HepG2 (cell line): ENCODE measurements around the gene EFNA3. TPM values are rescaled to one million over a fixed set of nuclear protein-coding genes. Genes with fewer than 3 reads are reported as not detected.

Experiments used
- ATAC-seq: fragments of 200-7000 bp; cut with Tn5 transposase; 3 replicates; pipeline ENCODE4 v1.9.1; 2020; ENCODE audit warnings: mild to moderate bottlenecking, moderate library complexity
- BruUV-seq: library from RNA; stranded (reverse); fragments of 400-500 nt; replicated peaks from 2 replicates; lab custom pipeline; 2021; lab: Mats Ljungman, UMichigan
- CTCF ChIA-PET: fragments of 300-600 bp; formaldehyde crosslinking; extraction: SDS; loops from one replicate; lab custom pipeline; 2021; ENCODE audit warnings: low total read pairs, inconsistent platforms, low intra/inter-chr PET ratio; lab: Yijun Ruan, JAX
- POLR2A ChIA-PET: fragments of 350-600 bp; sonication (Branson Sonifier 250); formaldehyde crosslinking; loops from one replicate; lab custom pipeline; 2020; ENCODE audit warnings: antibody characterized with exemption, inconsistent platforms; lab: Yijun Ruan, JAX
- DNase-seq: peaks from one replicate; pipeline ENCODE4 v3.0.0-alpha.2; 2015; ENCODE audit warnings: low spot score
- FAIRE-seq: peaks from 3 replicates; lab custom pipeline; 2011; peaks lifted over from hg19 to GRCh38; lab: Jason Lieb, UNC
- H2AFZ ChIP-seq: one replicate; pipeline ENCODE4 v1.6.1; 2011; ENCODE audit warnings: low read length, inconsistent platforms
- H3K27ac ChIP-seq: fragments of 300-600 bp; 3 replicates; pipeline ENCODE4 v1.8.0; 2011; ENCODE audit warnings: mixed run types, mild to moderate bottlenecking, mixed read lengths, low read length, inconsistent platforms; ENCODE audit not compliant: insufficient read depth; ENCODE audit errors: extremely low read length
- H3K27me3 ChIP-seq, 2 experiments: fragments of 200-600 bp in 1 of 2; 2 replicates in 1 of 2; 3 replicates in 1 of 2; pipeline versions ENCODE4 v1.6.0 to v1.8.0; 2011; ENCODE audit warnings: low read length in 2 of 2, mild to moderate bottlenecking in 2 of 2, moderate library complexity in 2 of 2, inconsistent platforms in 1 of 2; ENCODE audit not compliant: insufficient read depth in 2 of 2, control insufficient read depth in 1 of 2
- H3K36me3 ChIP-seq, 2 experiments: fragments of 200-600 bp in 1 of 2; replicated peaks in 1 of 2; 2 replicates in 1 of 2; 3 replicates in 1 of 2; pipeline versions ENCODE4 v1.5.1 to v1.8.0; 2011; ENCODE audit warnings: low read length in 2 of 2, inconsistent platforms in 1 of 2; ENCODE audit not compliant: insufficient read depth in 2 of 2, control insufficient read depth in 1 of 2
- H3K4me1 ChIP-seq: 2 replicates; pipeline ENCODE4 v1.5.1; 2012; ENCODE audit warnings: low read length, inconsistent platforms; ENCODE audit not compliant: insufficient read depth
- H3K4me2 ChIP-seq: 2 replicates; pipeline ENCODE4 v1.6.0; 2011; ENCODE audit warnings: low read depth, low read length, inconsistent platforms
- H3K4me3 ChIP-seq, 3 experiments: fragments of 200-600 bp in 1 of 3; sonication (generic), shearing (Covaris generic) in 1 of 3; replicated peaks in 1 of 3; 2 replicates each; pipeline ENCODE4 v1.5.1; 2011 to 2016; ENCODE audit warnings: low read length in 3 of 3, inconsistent platforms in 2 of 3, low read depth in 2 of 3, mild to moderate bottlenecking in 2 of 3, control low read depth in 1 of 3, mixed read lengths in 1 of 3; ENCODE audit not compliant: insufficient read depth in 1 of 3
- H3K79me2 ChIP-seq: one replicate; pipeline ENCODE4 v1.6.1; 2011; ENCODE audit warnings: low read length, inconsistent platforms; ENCODE audit not compliant: insufficient read depth
- H3K9ac ChIP-seq: 2 replicates; pipeline ENCODE4 v1.6.0; 2011; ENCODE audit warnings: mild to moderate bottlenecking, low read depth, low read length, inconsistent platforms; ENCODE audit not compliant: insufficient read depth
- H3K9me3 ChIP-seq: 2 replicates; pipeline ENCODE4 v1.5.1; 2012; ENCODE audit warnings: mild to moderate bottlenecking, low read length
- H4K20me1 ChIP-seq: 2 replicates; pipeline ENCODE4 v1.6.0; 2011; ENCODE audit warnings: inconsistent platforms, mild to moderate bottlenecking, low read length, moderate library complexity; ENCODE audit not compliant: insufficient read depth
- ARNT2 ChIP-seq: sonication (generic); formaldehyde crosslinking; IDR thresholded peaks from 2 replicates; pipeline ENCODE4 v1.8.0; 2022; ENCODE audit warnings: mild to moderate bottlenecking, low read depth, missing genetic modification reagents, moderate library complexity
- CREB3 ChIP-seq: sonication (generic); formaldehyde crosslinking; IDR thresholded peaks from 2 replicates; pipeline ENCODE4 v1.5.0; 2020; ENCODE audit warnings: missing genetic modification reagents
- HDAC1 ChIP-seq: sonication (generic); formaldehyde crosslinking; IDR thresholded peaks from 2 replicates; pipeline ENCODE4 v1.5.1; 2020; ENCODE audit warnings: mild to moderate bottlenecking, missing genetic modification reagents
- KDM1A ChIP-seq: IDR thresholded peaks from 2 replicates; pipeline ENCODE4 v1.6.1; 2016; ENCODE audit warnings: missing compliant biosample characterization
- KDM4B ChIP-seq: sonication (generic); formaldehyde crosslinking; IDR thresholded peaks from 2 replicates; pipeline ENCODE4 v1.4.0; 2020; ENCODE audit warnings: missing genetic modification reagents
- KDM5B ChIP-seq: sonication (generic); formaldehyde crosslinking; IDR thresholded peaks from 2 replicates; pipeline ENCODE4 v1.4.0; 2020; ENCODE audit warnings: missing genetic modification reagents, mild to moderate bottlenecking, borderline replicate concordance
- NFE2L1 ChIP-seq: sonication (generic); formaldehyde crosslinking; IDR thresholded peaks from 2 replicates; pipeline ENCODE4 v1.4.0; 2020; ENCODE audit warnings: missing genetic modification reagents, mild to moderate bottlenecking, borderline replicate concordance
- POLR2AphosphoS5 ChIP-seq: IDR thresholded peaks from 2 replicates; pipeline ENCODE4 v1.6.1; 2012; ENCODE audit warnings: low read depth, low read length
- PPARG ChIP-seq: conservative IDR thresholded peaks from 2 replicates; pipeline ENCODE4 v1.6.1; 2016; ENCODE audit warnings: missing biosample characterization, missing genetic modification reagents
- RAD21 ChIP-seq: fragments of 450-650 bp; formaldehyde crosslinking; IDR thresholded peaks from 2 replicates; pipeline ENCODE4 v1.5.0; 2020; ENCODE audit warnings: mild to moderate bottlenecking
- RCOR2 ChIP-seq: IDR thresholded peaks from 2 replicates; pipeline ENCODE4 v1.6.1; 2016; ENCODE audit warnings: missing biosample characterization, missing genetic modification reagents
- SOX13 ChIP-seq, 3 experiments: fragments of 450-650 bp in 1 of 3; sonication (generic) in 1 of 3; formaldehyde crosslinking in 1 of 3; IDR thresholded peaks in 2 of 3; conservative IDR thresholded peaks in 1 of 3; 2 replicates each; pipeline versions ENCODE4 v1.5.0 to v1.6.1; 2016 to 2020; ENCODE audit warnings: antibody characterized with exemption in 1 of 3, mild to moderate bottlenecking in 1 of 3, missing compliant biosample characterization in 1 of 3, missing genetic modification reagents in 1 of 3, moderate library complexity in 1 of 3
- TEAD3 ChIP-seq: optimal IDR thresholded peaks from 2 replicates; pipeline ENCODE3; 2016; ENCODE audit warnings: borderline replicate concordance
- ZC3H4 ChIP-seq: sonication (generic); formaldehyde crosslinking; IDR thresholded peaks from 2 replicates; pipeline ENCODE4 v1.4.0; 2020; ENCODE audit warnings: missing genetic modification reagents, borderline replicate concordance
- ZFX ChIP-seq: sonication (generic); formaldehyde crosslinking; IDR thresholded peaks from 2 replicates; pipeline ENCODE4 v1.4.0; 2020; ENCODE audit warnings: mild to moderate bottlenecking, low read depth, missing genetic modification reagents, moderate library complexity
- ZFYVE20 ChIP-seq: sonication (generic); formaldehyde crosslinking; IDR thresholded peaks from 2 replicates; pipeline ENCODE4 v1.8.0; 2023; ENCODE audit warnings: low read depth, mild to moderate bottlenecking, moderate library complexity, missing genetic modification reagents, borderline replicate concordance
- ZNF503 ChIP-seq: sonication (generic); formaldehyde crosslinking; IDR thresholded peaks from 2 replicates; pipeline ENCODE4 v1.4.0; 2020; ENCODE audit warnings: missing genetic modification reagents
- WGBS: methylation state at CpG from one replicate; pipeline ENCODE4 v1.1.6; 2017; ENCODE audit warnings: low lambda C conversion rate; 5-methylcytosine and 5-hydroxymethylcytosine counted together
- in situ Hi-C: cut with HindIII; loops from 2 replicates; pipeline ENCODE4 v1.10.0; 2017; ENCODE audit warnings: low pct_unique_long_range_greater_than_20kb; ENCODE audit not compliant: extremely low pct_ligation_motif_present
- intact Hi-C: fragments of 100-400 bp; cut with micrococcal nuclease; formaldehyde crosslinking; loops from one replicate; pipeline ENCODE4 v1.10.0; 2022; ENCODE audit not compliant: unreplicated experiment
- polyA plus RNA-seq, 8 experiments: library from polyadenylated mRNA; depleted of rRNA in 3 of 8; stranded (reverse) in 7 of 8; unstranded in 1 of 8; fragments of >200 nt; fragmentation: Illumina TruSeq in 4 of 8; extraction: Trizol in 4 of 8; gene quantifications; 2 replicates each; pipeline versions ENCODE4 v1.2.1 to v1.2.3, GENCODE V29; 2011 to 2016; ENCODE audit warnings: low read depth in 4 of 8, missing spikeins in 1 of 8, mixed read lengths in 1 of 8; ENCODE audit not compliant: insufficient read depth in 1 of 8
- total RNA-seq, 5 experiments: library from RNA; depleted of rRNA; stranded (reverse); fragments of >200 nt; fragmentation: Illumina TruSeq; extraction: Trizol; gene quantifications; 2 replicates each; pipeline ENCODE4 v1.2.3, GENCODE V29; 2016; ENCODE audit warnings: low read depth in 1 of 5
- TF ChIP-seq, protein P1 (sequence below): sonication (generic); formaldehyde crosslinking; IDR thresholded peaks from 2 replicates; pipeline ENCODE4 v1.9.0; 2022; ENCODE audit warnings: low read depth, missing genetic modification reagents

The EFNA3 gene
- total and polyA plus RNA-seq, 2 of the 13 experiments (the other 11 are each of a cell fraction or from before 2014, with no cell fraction given), result 1.0 to 5.7 TPM

- H3K9me3 ChIP-seq, result no peaks in the 10 kb centered on the region
- peak overlapping the region; percentile 99 for H3K9ac ChIP-seq
- WGBS, result 0% methylated on average over 14 of the region's 17 CpGs
- peaks cover 7 to 28% of the 10 kb centered on the region in 2 experiments for H3K36me3 ChIP-seq
- H3K27me3 ChIP-seq, result no peaks in the 10 kb centered on the region; a peak in 1 of 5 replicates
- peak overlapping the region; percentile 96 to 99 (median 99) for H3K4me3 ChIP-seq
- H3K4me1 ChIP-seq, result peaks cover 54% of the 10 kb centered on the region
- ChIA-PET POLR2A (interaction anchor here (0.8 to 6.4 kb wide), 14 partner anchors 8 to 155 kb away, joined by 3 to 144 read pairs (median 13); partner anchors contain the start of genes CLK2, DPM3, KRTCAP2 and SLC50A1), CTCF (interaction anchor here (1.2 kb wide), 1 partner anchor 40 kb away, joined by 3 read pairs; no protein-coding TSS in a partner anchor)
- no peak for FAIRE-seq
- H3K27ac ChIP-seq, result peak overlapping the region; percentile 100
- H4K20me1 ChIP-seq, result peaks cover 38% of the 10 kb centered on the region
- peak overlapping the region; percentile 94 for H3K4me2 ChIP-seq
- DNase-seq, result no peak
- no TSS peak for BruUV-seq
- no peak overlapping the region for H2AFZ ChIP-seq
- intact Hi-C loops, result loop anchor here (1.0 to 5.0 kb wide), 5 partner anchors 7 to 954 kb away; partner anchors contain the start of genes MEX3A and SLC50A1
- in situ Hi-C loops, result loop anchor here (5.0 kb wide), 1 partner anchor 36 kb away; no protein-coding TSS in a partner anchor
- ATAC-seq, result no peak
- H3K79me2 ChIP-seq, result peaks cover 58% of the 10 kb centered on the region
- 0 out of 2 replicates have a peak, but pooled peaks have one; percentile 18 for TF ChIP-seq KDM4B (CRISPR knock-in tag)
- peak; percentile 19 for TF ChIP-seq TEAD3
- TF ChIP-seq ZFX, result peak; percentile 25
- TF ChIP-seq RAD21 (CRISPR knock-in tag), result peak; percentile 6; the same call in 1 of the 2 replicates
- no peak for TF ChIP-seq PPARG (CRISPR knock-in tag)
- 0 out of 2 replicates have a peak, but pooled peaks have one; percentile 8 for TF ChIP-seq ZNF503 (CRISPR knock-in tag)
- peak; percentile 26; the same call in 1 of the 2 replicates for TF ChIP-seq HDAC1 (CRISPR knock-in tag)
- TF ChIP-seq NFE2L1 (CRISPR knock-in tag), result no peak
- TF ChIP-seq KDM1A (CRISPR knock-in tag), result no peak
- TF ChIP-seq KDM5B (CRISPR knock-in tag), result peak; percentile 2; the same call in 1 of the 2 replicates
- TF ChIP-seq POLR2AphosphoS5, result peak; percentile 11; the same call in 1 of the 2 replicates
- TF ChIP-seq CREB3 (CRISPR knock-in tag), result peak; percentile 44; the same call in 1 of the 2 replicates
- TF ChIP-seq SOX13 (IDR thresholded peaks at IDR 0.05), result no peak
- TF ChIP-seq SOX13 (CRISPR knock-in tag; conservative IDR thresholded peaks at IDR 0.05 in 1 of 2, IDR thresholded peaks at IDR 0.05 in 1 of 2), result 0 out of 4 replicates have a peak, but pooled peaks of 1 of the 2 experiments have one; percentile 9
- TF ChIP-seq ZC3H4, result peak; percentile 34
- TF ChIP-seq, protein P1, sequence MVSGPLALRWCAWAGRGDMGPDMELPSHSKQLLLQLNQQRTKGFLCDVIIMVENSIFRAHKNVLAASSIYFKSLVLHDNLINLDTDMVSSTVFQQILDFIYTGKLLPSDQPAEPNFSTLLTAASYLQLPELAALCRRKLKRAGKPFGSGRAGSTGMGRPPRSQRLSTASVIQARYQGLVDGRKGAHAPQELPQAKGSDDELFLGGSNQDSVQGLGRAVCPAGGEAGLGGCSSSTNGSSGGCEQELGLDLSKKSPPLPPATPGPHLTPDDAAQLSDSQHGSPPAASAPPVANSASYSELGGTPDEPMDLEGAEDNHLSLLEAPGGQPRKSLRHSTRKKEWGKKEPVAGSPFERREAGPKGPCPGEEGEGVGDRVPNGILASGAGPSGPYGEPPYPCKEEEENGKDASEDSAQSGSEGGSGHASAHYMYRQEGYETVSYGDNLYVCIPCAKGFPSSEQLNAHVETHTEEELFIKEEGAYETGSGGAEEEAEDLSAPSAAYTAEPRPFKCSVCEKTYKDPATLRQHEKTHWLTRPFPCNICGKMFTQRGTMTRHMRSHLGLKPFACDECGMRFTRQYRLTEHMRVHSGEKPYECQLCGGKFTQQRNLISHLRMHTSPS (CRISPR knock-in tag), result no peak
- TF ChIP-seq ARNT2 (CRISPR knock-in tag), result peak; percentile 56
- TF ChIP-seq ZFYVE20 (CRISPR knock-in tag), result peak; percentile 67; the same call in 1 of the 2 replicates
- 0 out of 2 replicates have a peak, but pooled peaks have one; percentile 3 for TF ChIP-seq RCOR2 (CRISPR knock-in tag)
Measured at GRCh38 chr1:155127967-155128754, 49.5 kb downstream of the EFNA3 start.
